Astrocyte (in vitro differentiated cells and primary cell): ENCODE results near the gene GLRX5. TPM values are rescaled to one million over a fixed set of nuclear protein-coding genes. Genes with fewer than 3 reads are reported as not detected.

Experiments used
- DNase-seq: peaks from one replicate; pipeline ENCODE4 v3.0.0-alpha.2; 2010; ENCODE audit warnings: low read depth
- FAIRE-seq: peaks from 2 replicates; lab custom pipeline; 2011; peaks lifted over from hg19 to GRCh38; lab: Jason Lieb, UNC
- H2AFZ ChIP-seq: 2 replicates; pipeline ENCODE4 v1.6.0; 2012; ENCODE audit warnings: low read depth, low read length, inconsistent platforms
- H3K27ac ChIP-seq: 2 replicates; pipeline ENCODE4 v1.5.1; 2011; ENCODE audit warnings: low read depth, low read length, inconsistent platforms
- H3K27me3 ChIP-seq: 2 replicates; pipeline ENCODE4 v1.6.0; 2011; ENCODE audit warnings: low read length, inconsistent platforms; ENCODE audit not compliant: insufficient read depth
- H3K36me3 ChIP-seq: 2 replicates; pipeline ENCODE4 v1.5.1; 2011; ENCODE audit warnings: low read length, inconsistent platforms; ENCODE audit not compliant: insufficient read depth
- H3K4me1 ChIP-seq: 2 replicates; pipeline ENCODE4 v1.5.1; 2011; ENCODE audit warnings: low read length, inconsistent platforms; ENCODE audit not compliant: insufficient read depth
- H3K4me2 ChIP-seq: 2 replicates; pipeline ENCODE4 v1.6.0; 2012; ENCODE audit warnings: low read length, inconsistent platforms
- H3K4me3 ChIP-seq: 2 replicates; pipeline ENCODE4 v1.5.1; 2011; ENCODE audit warnings: low read depth, mild to moderate bottlenecking, low read length, inconsistent platforms; ENCODE audit not compliant: insufficient read depth
- H3K79me2 ChIP-seq: 2 replicates; pipeline ENCODE4 v1.6.0; 2012; ENCODE audit warnings: mild to moderate bottlenecking, low read length, inconsistent platforms; ENCODE audit not compliant: insufficient read depth
- H3K9ac ChIP-seq: 2 replicates; pipeline ENCODE4 v1.6.0; 2012; ENCODE audit warnings: mild to moderate bottlenecking, low read length, inconsistent platforms
- H3K9me3 ChIP-seq: 2 replicates; pipeline ENCODE4 v1.5.1; 2012; ENCODE audit warnings: low read depth, mild to moderate bottlenecking, low read length, inconsistent platforms; ENCODE audit not compliant: insufficient read depth
- H4K20me1 ChIP-seq: 2 replicates; pipeline ENCODE4 v1.6.0; 2012; ENCODE audit warnings: low read length, inconsistent platforms; ENCODE audit not compliant: insufficient read depth
- H3K27ac Mint-ChIP-seq: one replicate; pipeline ENCODE4 v1.8.0; 2021; ENCODE audit warnings: mild to moderate bottlenecking, mixed read lengths; ENCODE audit not compliant: unreplicated experiment
- H3K27me3 Mint-ChIP-seq: one replicate; pipeline ENCODE4 v1.8.0; 2021; ENCODE audit warnings: low read depth, mixed read lengths; ENCODE audit not compliant: unreplicated experiment
- H3K36me3 Mint-ChIP-seq: one replicate; pipeline ENCODE4 v1.8.0; 2021; ENCODE audit warnings: low read depth, mixed read lengths; ENCODE audit not compliant: unreplicated experiment
- H3K4me1 Mint-ChIP-seq: one replicate; pipeline ENCODE4 v1.8.0; 2021; ENCODE audit warnings: low read depth, mixed read lengths; ENCODE audit not compliant: unreplicated experiment
- H3K4me3 Mint-ChIP-seq: one replicate; pipeline ENCODE4 v1.8.0; 2021; ENCODE audit warnings: mild to moderate bottlenecking, moderate library complexity, mixed read lengths; ENCODE audit not compliant: unreplicated experiment
- H3K9me3 Mint-ChIP-seq: one replicate; pipeline ENCODE4 v1.8.0; 2021; ENCODE audit warnings: mild to moderate bottlenecking, mixed read lengths; ENCODE audit not compliant: unreplicated experiment
- EZH2 ChIP-seq: IDR thresholded peaks from 2 replicates; pipeline ENCODE4 v1.6.1; 2012; ENCODE audit warnings: mild to moderate bottlenecking, low read length, inconsistent platforms; ENCODE audit not compliant: insufficient read depth
- total RNA-seq: library from RNA; stranded (reverse); gene quantifications from 2 replicates; pipeline ENCODE4 v1.2.1, GENCODE V29; 2021
- TF ChIP-seq, protein P1 (sequence below): IDR thresholded peaks from 2 replicates; pipeline ENCODE4 v1.5.1; 2011; ENCODE audit warnings: low read depth, mild to moderate bottlenecking, inconsistent platforms, low read length, moderate library complexity; ENCODE audit not compliant: insufficient read depth

The GLRX5 gene
- total RNA-seq, 1 donor from 2014 or later: 50.5 TPM

GRCh38 chr14:95555053-95555452 is 20.2 kb downstream of the GLRX5 start:
- H3K27me3 ChIP-seq: no peaks in the 10 kb centered on the region
- H3K4me1 ChIP-seq: no peaks in the 10 kb centered on the region
- H3K9ac ChIP-seq: no peak overlapping the region
- H3K79me2 ChIP-seq: no peaks in the 10 kb centered on the region
- Mint-ChIP-seq H3K27me3 (peaks cover 2% of the 10 kb centered on the region), H3K4me3 (no peak overlapping the region), H3K27ac (no peak overlapping the region), H3K4me1 (no peaks in the 10 kb centered on the region), H3K9me3 (peaks cover 4% of the 10 kb centered on the region), H3K36me3 (peaks cover 3% of the 10 kb centered on the region)
- FAIRE-seq (no peak), DNase-seq (no peak)
- no peak overlapping the region for H3K4me3 ChIP-seq
- H3K9me3 ChIP-seq: no peaks in the 10 kb centered on the region
- TF ChIP-seq, protein P1, sequence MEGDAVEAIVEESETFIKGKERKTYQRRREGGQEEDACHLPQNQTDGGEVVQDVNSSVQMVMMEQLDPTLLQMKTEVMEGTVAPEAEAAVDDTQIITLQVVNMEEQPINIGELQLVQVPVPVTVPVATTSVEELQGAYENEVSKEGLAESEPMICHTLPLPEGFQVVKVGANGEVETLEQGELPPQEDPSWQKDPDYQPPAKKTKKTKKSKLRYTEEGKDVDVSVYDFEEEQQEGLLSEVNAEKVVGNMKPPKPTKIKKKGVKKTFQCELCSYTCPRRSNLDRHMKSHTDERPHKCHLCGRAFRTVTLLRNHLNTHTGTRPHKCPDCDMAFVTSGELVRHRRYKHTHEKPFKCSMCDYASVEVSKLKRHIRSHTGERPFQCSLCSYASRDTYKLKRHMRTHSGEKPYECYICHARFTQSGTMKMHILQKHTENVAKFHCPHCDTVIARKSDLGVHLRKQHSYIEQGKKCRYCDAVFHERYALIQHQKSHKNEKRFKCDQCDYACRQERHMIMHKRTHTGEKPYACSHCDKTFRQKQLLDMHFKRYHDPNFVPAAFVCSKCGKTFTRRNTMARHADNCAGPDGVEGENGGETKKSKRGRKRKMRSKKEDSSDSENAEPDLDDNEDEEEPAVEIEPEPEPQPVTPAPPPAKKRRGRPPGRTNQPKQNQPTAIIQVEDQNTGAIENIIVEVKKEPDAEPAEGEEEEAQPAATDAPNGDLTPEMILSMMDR: no peak
- no peak for TF ChIP-seq EZH2
- H3K36me3 ChIP-seq: no peaks in the 10 kb centered on the region
- no peaks in the 10 kb centered on the region for H4K20me1 ChIP-seq
- H3K27ac ChIP-seq: no peak overlapping the region
- H2AFZ ChIP-seq: no peak overlapping the region
- H3K4me2 ChIP-seq: no peak overlapping the region

- TF ChIP-seq EZH2: no peak
- TF ChIP-seq, protein P1: no peak
- no peak for DNase-seq
- Histone ChIP-seq H3K79me2 (no peaks in the 10 kb centered on the region), H3K4me3 (no peak overlapping the region), H3K4me2 (no peak overlapping the region), H3K36me3 (no peaks in the 10 kb centered on the region), H3K27me3 (no peaks in the 10 kb centered on the region), H2AFZ (no peak overlapping the region), H3K9ac (no peak overlapping the region), H3K9me3 (no peaks in the 10 kb centered on the region), H3K27ac (no peak overlapping the region), H3K4me1 (no peaks in the 10 kb centered on the region), H4K20me1 (no peaks in the 10 kb centered on the region)
- FAIRE-seq: no peak
- peaks cover 12% of the 10 kb centered on the region for H3K27me3 Mint-ChIP-seq
- no peak overlapping the region for H3K27ac Mint-ChIP-seq
- H3K4me3 Mint-ChIP-seq: no peak overlapping the region
- no peaks in the 10 kb centered on the region for H3K9me3 Mint-ChIP-seq
- H3K4me1 Mint-ChIP-seq: no peaks in the 10 kb centered on the region
- H3K36me3 Mint-ChIP-seq: peaks cover 3% of the 10 kb centered on the region
These were observed 22.4 kb downstream of the GLRX5 start for GRCh38 chr14:95557291-95557690.

DNA sequence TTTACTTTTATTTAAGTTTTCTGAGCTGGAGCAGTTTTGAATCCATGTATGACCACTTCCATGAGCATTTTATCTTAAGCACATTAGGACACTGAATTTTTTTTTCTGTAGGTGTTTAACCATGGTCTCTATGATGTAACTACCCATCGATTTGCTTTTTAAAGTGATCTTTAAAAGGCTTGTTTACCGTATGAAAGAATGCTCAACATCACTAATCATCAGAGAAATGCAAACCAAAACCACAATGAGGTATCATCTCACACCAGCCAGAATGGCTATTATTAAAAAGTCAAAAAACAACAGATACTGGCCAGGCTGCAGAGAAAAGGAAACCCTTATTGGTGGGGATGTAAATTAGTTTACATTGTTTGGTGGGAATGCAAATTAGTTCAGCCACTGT is 23.0 kb downstream of the GLRX5 start:
- H3K4me1 ChIP-seq: no peaks in the 10 kb centered on the region
- no peaks in the 10 kb centered on the region for H3K27me3 ChIP-seq
- H3K36me3 ChIP-seq: no peaks in the 10 kb centered on the region
- H4K20me1 ChIP-seq: no peaks in the 10 kb centered on the region
- H3K27ac ChIP-seq: no peak overlapping the region
- no peak overlapping the region for H3K4me2 ChIP-seq
- H2AFZ ChIP-seq: no peak overlapping the region
- H3K4me3 ChIP-seq: no peak overlapping the region
- no peaks in the 10 kb centered on the region for H3K9me3 Mint-ChIP-seq
- H3K27ac Mint-ChIP-seq: no peak overlapping the region
- H3K9me3 ChIP-seq: no peaks in the 10 kb centered on the region
- TF ChIP-seq, protein P1: no peak
- TF ChIP-seq EZH2: no peak
- H3K9ac ChIP-seq: no peak overlapping the region
- peaks cover 16% of the 10 kb centered on the region for H3K27me3 Mint-ChIP-seq
- H3K36me3 Mint-ChIP-seq: peaks cover under 1% of the 10 kb centered on the region
- no peak for FAIRE-seq
- no peaks in the 10 kb centered on the region for H3K4me1 Mint-ChIP-seq
- no peak overlapping the region for H3K4me3 Mint-ChIP-seq
- no peak for DNase-seq
- H3K79me2 ChIP-seq: no peaks in the 10 kb centered on the region
